B cell (primary cell): ENCODE measurements around the gene NOS1.

Source experiments
- CTCF ChIP-seq: fragments of 200-600 bp; IDR thresholded peaks from one replicate; pipeline ENCODE4 v1.8.0; 2022; ENCODE audit warnings: antibody characterized with exemption, mild to moderate bottlenecking
- EZH2 ChIP-seq: IDR thresholded peaks from 2 replicates; pipeline ENCODE4 v1.6.1; 2012; ENCODE audit warnings: borderline replicate concordance, low read depth, mild to moderate bottlenecking, moderate library complexity, low read length; ENCODE audit not compliant: insufficient read depth, poor library complexity, severe bottlenecking

GRCh38 chr12:117166107-117166506 lies 195.3 kb downstream of the NOS1 start:
- TF ChIP-seq CTCF (no peak), EZH2 (no peak)
